ENCODE measurements around the gene RAD9A. TPM values are rescaled to one million over a fixed set of nuclear protein-coding genes. Genes with fewer than 3 reads are reported as not detected.

RAD9A gene
- total and polyA plus RNA-seq, 9 of the 15 experiments (the other 6 are each of a cell fraction or from before 2014, with no cell fraction given) = 1.4 to 41.2 (median 16.1) TPM

- Histone ChIP-seq H3K79me2 (ENCODE audit: control insufficient read depth, insufficient read depth, low read length) (no peaks in the 10 kb centered on the region), H3K36me3 (ENCODE audit: control insufficient read depth, insufficient read depth, low read length) (peaks cover 5% of the 10 kb centered on the region; the same call in 1 of the 3 replicates), H3K4me3 (no peak overlapping the region), H3K27ac (ENCODE audit: extremely low read depth, low read depth, low read length) (no peak overlapping the region), H3K9ac (ENCODE audit: insufficient read depth in 1 of 2, low read depth in 2 of 2, low read length in 2 of 2) (0 out of 4 replicates have a peak overlapping the region, but pooled peaks of 1 of the 2 experiments have one; percentile 31), H3K4me1 (replicated peaks in 1 of 2; ENCODE audit: control insufficient read depth in 2 of 2, insufficient read depth in 2 of 2, low read length in 2 of 2) (peaks cover 2 to 32% of the 10 kb centered on the region in 2 experiments; a peak in 4 of 5 replicates), H3K27me3 (ENCODE audit: control insufficient read depth in 2 of 2, insufficient read depth in 2 of 2, low read length in 2 of 2) (no peaks in the 10 kb centered on the region), H3K9me3 (replicated peaks; ENCODE audit: control insufficient read depth, insufficient read depth, low read depth, low read length) (no peaks in the 10 kb centered on the region; the same call in 1 of the 2 replicates), H3K4me2 (ENCODE audit: insufficient read depth, low read length) (no peak overlapping the region), H4K20me1 (replicated peaks; ENCODE audit: control insufficient read depth, insufficient read depth, low read length) (no peaks in the 10 kb centered on the region), H3K9me1 (ENCODE audit: control insufficient read depth, insufficient read depth, low read length) (no peaks in the 10 kb centered on the region), H2AFZ (ENCODE audit: low read depth, low read length) (no peak overlapping the region)
- FAIRE-seq = no peak
- BruUV-seq (replicated peaks) = no TSS peak
- CTCF ChIA-PET (ENCODE audit: low intra/inter-chr PET ratio) = no interaction called here
- no peak for ATAC-seq
- WGBS (ENCODE audit: insufficient coverage, low coverage, missing lambda C conversion rate) = 94% methylated on average over 3 of the region's 3 CpGs
- POLR2A ChIA-PET = interaction anchor here (0.6 to 1.7 kb wide), 4 partner anchors 10 to 48 kb away, joined by 3 to 4 read pairs (median 4); no protein-coding TSS in a partner anchor
- no peak for DNase-seq (ENCODE audit: extremely low read depth in 1 of 4, low spot score in 3 of 4)
- TF ChIP-seq ZNF23 (CRISPR knock-in tag; IDR thresholded peaks at IDR 0.05) = no peak
- no peak for TF ChIP-seq ZNF589 (CRISPR knock-in tag; IDR thresholded peaks at IDR 0.05; ENCODE audit: low read depth)
- TF ChIP-seq BRF2 (IDR thresholded peaks at IDR 0.05; ENCODE audit: borderline replicate concordance, insufficient read depth, insufficient read length) = no peak
- TF ChIP-seq, protein P1, sequence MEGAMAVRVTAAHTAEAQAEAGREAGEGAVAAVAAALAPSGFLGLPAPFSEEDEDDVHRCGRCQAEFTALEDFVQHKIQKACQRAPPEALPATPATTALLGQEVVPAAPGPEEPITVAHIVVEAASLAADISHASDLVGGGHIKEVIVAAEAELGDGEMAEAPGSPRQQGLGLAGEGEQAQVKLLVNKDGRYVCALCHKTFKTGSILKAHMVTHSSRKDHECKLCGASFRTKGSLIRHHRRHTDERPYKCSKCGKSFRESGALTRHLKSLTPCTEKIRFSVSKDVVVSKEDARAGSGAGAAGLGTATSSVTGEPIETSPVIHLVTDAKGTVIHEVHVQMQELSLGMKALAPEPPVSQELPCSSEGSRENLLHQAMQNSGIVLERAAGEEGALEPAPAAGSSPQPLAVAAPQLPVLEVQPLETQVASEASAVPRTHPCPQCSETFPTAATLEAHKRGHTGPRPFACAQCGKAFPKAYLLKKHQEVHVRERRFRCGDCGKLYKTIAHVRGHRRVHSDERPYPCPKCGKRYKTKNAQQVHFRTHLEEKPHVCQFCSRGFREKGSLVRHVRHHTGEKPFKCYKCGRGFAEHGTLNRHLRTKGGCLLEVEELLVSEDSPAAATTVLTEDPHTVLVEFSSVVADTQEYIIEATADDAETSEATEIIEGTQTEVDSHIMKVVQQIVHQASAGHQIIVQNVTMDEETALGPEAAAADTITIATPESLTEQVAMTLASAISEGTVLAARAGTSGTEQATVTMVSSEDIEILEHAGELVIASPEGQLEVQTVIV (CRISPR knock-in tag; IDR thresholded peaks at IDR 0.05; ENCODE audit: borderline replicate concordance) = no peak
- TF ChIP-seq, protein P2, sequence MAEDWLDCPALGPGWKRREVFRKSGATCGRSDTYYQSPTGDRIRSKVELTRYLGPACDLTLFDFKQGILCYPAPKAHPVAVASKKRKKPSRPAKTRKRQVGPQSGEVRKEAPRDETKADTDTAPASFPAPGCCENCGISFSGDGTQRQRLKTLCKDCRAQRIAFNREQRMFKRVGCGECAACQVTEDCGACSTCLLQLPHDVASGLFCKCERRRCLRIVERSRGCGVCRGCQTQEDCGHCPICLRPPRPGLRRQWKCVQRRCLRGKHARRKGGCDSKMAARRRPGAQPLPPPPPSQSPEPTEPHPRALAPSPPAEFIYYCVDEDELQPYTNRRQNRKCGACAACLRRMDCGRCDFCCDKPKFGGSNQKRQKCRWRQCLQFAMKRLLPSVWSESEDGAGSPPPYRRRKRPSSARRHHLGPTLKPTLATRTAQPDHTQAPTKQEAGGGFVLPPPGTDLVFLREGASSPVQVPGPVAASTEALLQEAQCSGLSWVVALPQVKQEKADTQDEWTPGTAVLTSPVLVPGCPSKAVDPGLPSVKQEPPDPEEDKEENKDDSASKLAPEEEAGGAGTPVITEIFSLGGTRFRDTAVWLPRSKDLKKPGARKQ (CRISPR knock-in tag; IDR thresholded peaks at IDR 0.05) = no peak
- TF ChIP-seq TEAD1 (CRISPR knock-in tag; IDR thresholded peaks at IDR 0.05) = no peak
- no peak for TF ChIP-seq MECOM (CRISPR knock-in tag; IDR thresholded peaks at IDR 0.05)
- no peak for TF ChIP-seq TCF7 (IDR thresholded peaks at IDR 0.05; ENCODE audit: borderline replicate concordance)
- TF ChIP-seq, protein P3, sequence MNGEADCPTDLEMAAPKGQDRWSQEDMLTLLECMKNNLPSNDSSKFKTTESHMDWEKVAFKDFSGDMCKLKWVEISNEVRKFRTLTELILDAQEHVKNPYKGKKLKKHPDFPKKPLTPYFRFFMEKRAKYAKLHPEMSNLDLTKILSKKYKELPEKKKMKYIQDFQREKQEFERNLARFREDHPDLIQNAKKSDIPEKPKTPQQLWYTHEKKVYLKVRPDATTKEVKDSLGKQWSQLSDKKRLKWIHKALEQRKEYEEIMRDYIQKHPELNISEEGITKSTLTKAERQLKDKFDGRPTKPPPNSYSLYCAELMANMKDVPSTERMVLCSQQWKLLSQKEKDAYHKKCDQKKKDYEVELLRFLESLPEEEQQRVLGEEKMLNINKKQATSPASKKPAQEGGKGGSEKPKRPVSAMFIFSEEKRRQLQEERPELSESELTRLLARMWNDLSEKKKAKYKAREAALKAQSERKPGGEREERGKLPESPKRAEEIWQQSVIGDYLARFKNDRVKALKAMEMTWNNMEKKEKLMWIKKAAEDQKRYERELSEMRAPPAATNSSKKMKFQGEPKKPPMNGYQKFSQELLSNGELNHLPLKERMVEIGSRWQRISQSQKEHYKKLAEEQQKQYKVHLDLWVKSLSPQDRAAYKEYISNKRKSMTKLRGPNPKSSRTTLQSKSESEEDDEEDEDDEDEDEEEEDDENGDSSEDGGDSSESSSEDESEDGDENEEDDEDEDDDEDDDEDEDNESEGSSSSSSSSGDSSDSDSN (IDR thresholded peaks at IDR 0.05; ENCODE audit: borderline replicate concordance in 1 of 2, low read depth in 2 of 2, low read length in 2 of 2) = no peak
- in situ Hi-C loops (cut with MboI) (no loop called here), intact Hi-C loops (cut with micrococcal nuclease) (no loop called here)
These were observed 27.6 kb upstream of the RAD9A start for GRCh38 chr11:67364169-67364568.
